ENCODE measurements around the gene GRK5. TPM values are rescaled to one million over a fixed set of nuclear protein-coding genes. Genes with fewer than 3 reads are reported as not detected.

The GRK5 gene
- total and polyA plus RNA-seq, 8 donors: 10.9 to 95.9 (median 34.0) TPM

- peaks cover 17 to 83% (median 56%) of the 10 kb centered on the region in 4 donors for H3K4me1 ChIP-seq
- peak overlapping the region in 4 of 5 donors; percentile 67 to 78 (median 75) for H3K27ac ChIP-seq
- H3K36me3 ChIP-seq: no peaks in the 10 kb centered on the region
- TF ChIP-seq CTCF (IDR thresholded peaks at IDR 0.05) (no peak), POLR2A (IDR thresholded peaks at IDR 0.05) (no peak)
- intact Hi-C loops (cut with DNase I; ENCODE audit: low total_unique reads): no loop called here
- 79 to 92% (median 87%) methylated on average over 7 to 11 of the region's 11 CpGs for WGBS, 5 donors
- no peaks in the 10 kb centered on the region for H3K27me3 ChIP-seq
- H3K9me3 ChIP-seq: no peaks in the 10 kb centered on the region
- no peak for DNase-seq
- H3K4me3 ChIP-seq: no peak overlapping the region
These were observed 106.7 kb downstream of the GRK5 start for GRCh38 chr10:119314061-119314460.

DNA sequence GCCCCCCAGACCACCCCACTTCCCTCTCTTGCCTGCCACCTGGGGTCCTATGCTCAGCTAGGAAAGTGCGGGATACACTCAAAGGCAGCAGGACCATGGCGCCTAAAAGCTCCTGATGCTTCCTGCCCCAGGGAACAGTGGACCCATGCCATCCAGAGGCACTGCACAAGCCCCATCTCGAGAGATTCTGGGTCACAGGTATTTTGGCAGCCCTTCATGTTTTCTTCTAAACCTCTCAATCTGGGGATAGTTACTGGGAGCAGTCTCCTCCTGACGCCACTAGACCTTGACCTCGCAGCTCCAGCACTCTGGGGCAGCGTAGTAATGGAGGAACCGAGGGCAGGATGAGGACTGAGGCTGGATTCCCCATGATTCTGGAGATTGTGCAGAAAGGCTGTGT is 107.1 kb downstream of the GRK5 start:
- no peaks in the 10 kb centered on the region for H3K27me3 ChIP-seq
- no peak overlapping the region for H3K4me3 ChIP-seq
- 86 to 91% (median 88%) methylated on average over 7 of the region's 7 CpGs for WGBS, 5 donors
- H3K4me1 ChIP-seq: peaks cover 17 to 86% (median 57%) of the 10 kb centered on the region in 4 donors
- H3K27ac ChIP-seq: peak overlapping the region; percentile 2 to 78 (median 73)
- no peak for DNase-seq
- H3K36me3 ChIP-seq: no peaks in the 10 kb centered on the region
- intact Hi-C loops (cut with DNase I; ENCODE audit: low total_unique reads): no loop called here
- TF ChIP-seq CTCF (IDR thresholded peaks at IDR 0.05) (no peak), POLR2AphosphoS5 (IDR thresholded peaks at IDR 0.05) (no peak), EP300 (IDR thresholded peaks at IDR 0.05) (no peak), POLR2A (IDR thresholded peaks at IDR 0.05) (no peak)
- no peaks in the 10 kb centered on the region for H3K9me3 ChIP-seq

DNA sequence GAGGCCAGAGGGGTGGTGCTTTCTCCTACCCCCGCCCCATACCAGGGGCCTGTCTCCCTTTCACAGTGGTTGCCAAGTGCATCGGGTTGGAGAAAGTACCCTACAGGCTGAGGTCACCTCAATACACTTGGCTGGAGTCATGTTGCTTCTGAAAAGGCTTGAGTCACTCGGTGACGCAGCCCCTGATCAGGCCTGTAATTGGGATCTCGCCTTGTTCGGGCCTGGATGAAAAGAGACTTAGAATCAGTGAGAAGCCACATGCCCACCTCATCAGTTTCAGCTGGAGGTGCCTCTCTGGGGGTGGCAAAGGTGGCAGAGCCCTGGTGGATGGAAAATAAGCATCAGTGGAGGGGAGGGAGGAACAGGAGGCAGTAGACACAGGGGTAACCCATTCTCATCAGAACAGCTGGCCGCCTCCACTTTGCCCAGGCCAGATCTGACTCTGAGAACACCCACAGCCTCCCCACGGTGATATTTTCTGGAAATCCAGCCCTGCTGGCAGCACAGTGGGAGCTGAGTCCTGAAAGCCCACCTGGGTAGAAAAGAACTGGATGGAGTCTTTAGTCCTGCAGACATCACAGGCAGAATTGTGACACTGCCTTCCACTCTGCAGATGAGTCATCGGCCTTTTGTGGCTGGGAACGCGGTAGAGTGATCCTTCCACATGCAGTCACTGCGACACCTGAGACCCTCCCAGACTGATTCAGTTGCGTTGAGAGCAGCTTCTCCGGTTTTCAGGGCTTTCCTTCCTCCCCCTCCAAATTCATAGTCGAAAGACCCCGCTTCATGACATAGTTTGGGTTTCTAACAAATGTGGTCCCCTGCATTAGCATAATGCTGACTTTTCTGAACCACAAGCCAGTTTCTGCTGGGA is 108.0 kb downstream of the GRK5 start:
- no peaks in the 10 kb centered on the region for H3K36me3 ChIP-seq
- H3K27ac ChIP-seq: peak overlapping the region; percentile 21 to 78 (median 73)
- H3K4me3 ChIP-seq: no peak overlapping the region
- H3K9me3 ChIP-seq: no peaks in the 10 kb centered on the region
- peak in 1 of 2 donors; percentile 51 for DNase-seq
- H3K27me3 ChIP-seq: no peaks in the 10 kb centered on the region
- no peak for TF ChIP-seq CTCF (IDR thresholded peaks at IDR 0.05)
- TF ChIP-seq POLR2AphosphoS5 (IDR thresholded peaks at IDR 0.05): peak in 1 of 3 donors; percentile 17
- 60 to 74% (median 68%) methylated on average over 14 to 16 of the region's 16 CpGs for WGBS, 5 donors
- intact Hi-C loops (cut with DNase I; ENCODE audit: low total_unique reads): no loop called here
- H3K4me1 ChIP-seq: peaks cover 17 to 87% (median 57%) of the 10 kb centered on the region in 4 donors

DNA sequence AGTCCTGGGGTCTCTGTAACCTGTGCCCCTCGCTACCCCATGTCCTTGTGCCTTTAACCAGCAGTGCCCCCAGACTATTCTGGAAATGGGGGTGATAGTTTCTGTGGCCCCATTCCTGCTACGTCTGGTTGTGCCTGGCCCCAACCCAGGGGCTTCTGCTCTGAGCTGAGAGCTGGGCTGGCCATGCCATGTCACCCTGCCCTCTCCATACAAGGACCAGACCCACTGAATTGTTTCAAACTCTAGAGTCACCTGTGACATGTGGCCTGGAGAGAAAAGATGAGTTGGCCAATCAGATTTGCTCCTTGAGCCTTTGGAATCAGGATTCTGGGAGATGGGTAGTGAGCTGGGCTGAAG is 108.6 kb downstream of the GRK5 start:
- Histone ChIP-seq H3K9me3 (no peaks in the 10 kb centered on the region), H3K36me3 (no peaks in the 10 kb centered on the region), H3K27me3 (no peaks in the 10 kb centered on the region), H3K4me1 (peaks cover 17 to 86% (median 54%) of the 10 kb centered on the region in 4 donors), H3K4me3 (no peak overlapping the region), H3K27ac (peak overlapping the region; percentile 13 to 78 (median 73))
- intact Hi-C loops (cut with DNase I; ENCODE audit: low total_unique reads): no loop called here
- 80 to 96% (median 94%) methylated on average over 2 of the region's 2 CpGs for WGBS, 5 donors
- no peak for DNase-seq
- TF ChIP-seq CTCF (IDR thresholded peaks at IDR 0.05) (no peak), EP300 (IDR thresholded peaks at IDR 0.05) (no peak), POLR2AphosphoS5 (IDR thresholded peaks at IDR 0.05) (no peak), POLR2A (IDR thresholded peaks at IDR 0.05) (no peak)
